GM21423 (cell line): ENCODE measurements around the gene ZRANB3.
"Not testable (repeated sequence)": the region's sequence is repeated elsewhere in the genome, so short reads cannot be mapped to it uniquely, and the experiment has no call there.

Source experiments
- ATAC-seq: cut with Tn5 transposase; IDR thresholded peaks from one replicate; pipeline ENCODE4 v1.9.1; 2021; ENCODE audit warnings: mild to moderate bottlenecking, moderate library complexity; ENCODE audit not compliant: unreplicated experiment

ZRANB3 gene

DNA sequence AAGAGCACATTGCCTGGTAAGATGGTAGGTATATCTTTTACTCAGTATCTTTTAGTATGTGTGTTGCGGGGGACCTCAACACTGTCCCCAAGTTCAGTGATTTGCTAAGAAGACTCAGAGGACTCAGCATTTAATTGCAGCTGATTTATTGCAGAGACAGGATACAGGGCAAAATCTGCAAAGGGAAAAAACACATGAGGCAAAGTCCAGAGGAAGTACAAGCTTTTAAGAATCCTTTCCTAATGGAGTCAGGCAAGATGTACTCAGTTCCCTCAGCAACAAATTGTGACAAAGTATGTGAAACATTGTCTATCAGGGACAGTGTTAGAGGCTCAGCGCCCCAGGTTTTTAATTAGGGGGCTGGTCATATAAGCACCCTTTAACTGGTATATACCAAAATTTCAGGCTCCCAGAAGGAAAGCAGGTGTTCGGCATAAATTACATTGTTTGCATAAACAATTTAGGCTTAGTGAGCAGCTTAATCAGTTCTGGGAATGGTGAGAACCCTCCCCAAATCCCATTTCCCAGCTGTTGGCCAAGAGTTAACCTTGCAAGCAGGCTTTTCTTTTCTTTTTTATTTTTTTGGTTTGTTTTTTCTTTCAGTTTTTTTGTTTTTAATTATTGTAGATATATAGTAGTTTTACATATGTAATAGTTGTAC lies 437.2 kb downstream of the ZRANB3 start:
- ATAC-seq: no peak

- ATAC-seq: no peak
Measured at GRCh38 chr2:135093193-135093592, 437.8 kb downstream of the ZRANB3 start.

- no peak for ATAC-seq
Measured at GRCh38 chr2:135091681-135092080, 439.3 kb downstream of the ZRANB3 start.

DNA sequence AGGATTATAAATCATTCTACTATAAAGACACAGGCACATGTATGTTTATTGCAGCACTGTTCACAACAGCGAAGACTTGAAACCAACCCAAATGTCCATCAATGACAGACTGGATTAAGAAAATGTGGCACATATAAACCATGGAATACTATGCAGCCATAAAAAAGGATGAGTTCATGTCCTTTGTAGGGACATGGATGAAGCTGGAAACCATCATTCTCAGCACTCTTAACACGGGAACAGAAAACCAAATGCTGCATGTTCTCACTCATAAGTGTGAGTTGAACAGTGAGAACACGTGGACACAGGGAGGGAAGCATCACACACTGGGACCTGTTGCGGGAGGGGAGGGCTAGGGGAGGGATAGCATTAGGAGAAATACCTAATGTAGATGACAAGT lies 441.4 kb downstream of the ZRANB3 start:
- not testable (repeated sequence) for ATAC-seq
